GM23248 (cell line): ENCODE results near the gene SYNDIG1.

Source experiments
- EZH2 ChIP-seq: fragments of 200-600 bp; sonication (generic); IDR thresholded peaks from 2 replicates; pipeline ENCODE4 v1.6.1; 2018; ENCODE audit warnings: antibody characterized with exemption, mild to moderate bottlenecking; ENCODE audit not compliant: insufficient read depth, poor library complexity, severe bottlenecking
- EZH2phosphoT487 ChIP-seq: fragments of 200-600 bp; sonication (generic); IDR thresholded peaks from 2 replicates; pipeline ENCODE4 v1.6.1; 2018; ENCODE audit warnings: antibody characterized with exemption, moderate library complexity, mild to moderate bottlenecking, low read depth; ENCODE audit not compliant: insufficient read depth

DNA sequence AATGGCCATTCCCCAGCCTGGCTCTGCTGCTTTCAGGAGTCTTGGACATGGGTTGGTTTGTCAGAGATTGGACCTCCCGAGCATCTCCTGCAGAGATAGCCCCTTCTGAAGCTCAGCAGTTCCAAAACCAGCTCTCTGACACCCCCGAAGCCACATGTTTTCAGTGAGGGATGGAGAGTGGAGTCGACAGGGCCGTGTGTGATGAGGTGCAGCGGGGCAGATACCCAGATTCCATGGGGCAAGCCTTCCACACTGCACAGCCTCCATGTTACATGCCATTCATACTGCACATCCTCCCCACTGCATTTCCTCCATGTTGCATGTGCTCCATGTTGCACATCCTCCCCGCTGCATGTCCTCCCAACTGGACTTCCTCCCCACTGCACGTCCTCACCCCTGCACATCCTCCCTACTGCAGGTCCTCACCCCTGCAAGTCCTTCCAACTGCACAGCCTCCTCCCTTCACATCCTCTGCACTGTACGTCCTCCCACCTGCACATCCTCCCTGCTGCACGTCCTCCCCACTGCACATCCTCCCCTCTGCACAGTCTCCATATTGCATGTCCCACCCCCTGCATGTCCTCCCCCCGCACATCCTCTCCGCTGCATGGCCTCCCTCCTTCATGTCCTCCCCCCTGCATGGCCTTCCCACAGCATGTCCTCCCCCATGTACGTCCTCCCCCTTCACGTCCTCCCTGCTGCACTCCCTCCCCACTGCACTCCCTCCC, 112.2 kb downstream of the SYNDIG1 start:
- TF ChIP-seq EZH2 (no peak), EZH2phosphoT487 (no peak)
